IMR-90 (cell line): ENCODE measurements around the gene CYB5R3. TPM values are rescaled to one million over a fixed set of nuclear protein-coding genes. Genes with fewer than 3 reads are reported as not detected.

Experiments
- ATAC-seq: fragments of 200-7000 bp; cut with Tn5 transposase; 2 replicates; pipeline ENCODE4 v1.9.1; 2020; ENCODE audit warnings: low read depth, mild to moderate bottlenecking, moderate library complexity
- BruUV-seq: library from RNA; stranded (reverse); fragments of 400-500 nt; replicated peaks from 2 replicates; lab custom pipeline; 2021; lab: Mats Ljungman, UMichigan
- CTCF ChIA-PET: fragments of 300-600 bp; formaldehyde crosslinking; extraction: SDS; loops from one replicate; lab custom pipeline; 2021; ENCODE audit warnings: antibody characterized with exemption; lab: Yijun Ruan, JAX
- POLR2A ChIA-PET: fragments of 300-600 bp; sonication (Branson Sonifier 250); formaldehyde crosslinking; loops from one replicate; lab custom pipeline; 2022; ENCODE audit warnings: antibody characterized with exemption; ENCODE audit not compliant: unreplicated experiment; lab: Charles Lee
- DNase-seq: peaks from one replicate; pipeline ENCODE4 v3.0.0; 2013
- H2AFZ ChIP-seq: replicated peaks from 2 replicates; pipeline ENCODE3; 2013; ENCODE audit warnings: low read length, mild to moderate bottlenecking; ENCODE audit not compliant: poor library complexity
- H2AK5ac ChIP-seq: 2 replicates; pipeline ENCODE4 v1.6.1; 2013; ENCODE audit warnings: low read depth, low read length, inconsistent platforms
- H2AK9ac ChIP-seq: replicated peaks from 2 replicates; pipeline ENCODE3; 2013; ENCODE audit warnings: mild to moderate bottlenecking, low read depth, low read length, moderate library complexity; ENCODE audit not compliant: poor library complexity
- H2BK120ac ChIP-seq: 2 replicates; pipeline ENCODE4 v1.6.1; 2013; ENCODE audit warnings: low read depth, low read length, inconsistent platforms
- H2BK15ac ChIP-seq: 3 replicates; pipeline ENCODE4 v1.6.1; 2013; ENCODE audit warnings: low read depth, low read length, inconsistent platforms
- H2BK20ac ChIP-seq: 2 replicates; pipeline ENCODE4 v1.6.1; 2013; ENCODE audit warnings: low read depth, mild to moderate bottlenecking, inconsistent platforms, low read length, moderate library complexity
- H2BK5ac ChIP-seq: 2 replicates; pipeline ENCODE4 v1.6.1; 2013; ENCODE audit warnings: mild to moderate bottlenecking, low read depth, low read length, inconsistent platforms; ENCODE audit not compliant: poor library complexity, severe bottlenecking
- H3K14ac ChIP-seq: replicated peaks from 2 replicates; pipeline ENCODE4 v1.6.1; 2013; ENCODE audit warnings: low read depth, low read length, inconsistent platforms
- H3K18ac ChIP-seq: 2 replicates; pipeline ENCODE4 v1.6.1; 2013; ENCODE audit warnings: low read depth, low read length, control low read depth
- H3K23ac ChIP-seq: 2 replicates; pipeline ENCODE4 v1.6.1; 2013; ENCODE audit warnings: low read depth, low read length, inconsistent platforms
- H3K27ac ChIP-seq: 2 replicates; pipeline ENCODE4 v1.5.1; 2013; ENCODE audit warnings: mild to moderate bottlenecking, control low read depth, low read length; ENCODE audit not compliant: insufficient read depth
- H3K27me3 ChIP-seq: 2 replicates; pipeline ENCODE4 v1.6.1; 2013; ENCODE audit warnings: low read length; ENCODE audit not compliant: control insufficient read depth, insufficient read depth
- H3K36me3 ChIP-seq: 2 replicates; pipeline ENCODE4 v1.6.1; 2013; ENCODE audit warnings: low read length, mixed read lengths; ENCODE audit not compliant: control insufficient read depth, insufficient read depth
- H3K4ac ChIP-seq: 2 replicates; pipeline ENCODE4 v1.6.1; 2013; ENCODE audit warnings: low read depth, low read length, inconsistent platforms
- H3K4me1 ChIP-seq: 2 replicates; pipeline ENCODE4 v1.6.1; 2013; ENCODE audit warnings: low read length, mixed read lengths; ENCODE audit not compliant: control insufficient read depth, insufficient read depth
- H3K4me2 ChIP-seq: 2 replicates; pipeline ENCODE4 v1.6.1; 2013; ENCODE audit warnings: low read depth, mild to moderate bottlenecking, control low read depth, low read length, moderate library complexity
- H3K4me3 ChIP-seq: 2 replicates; pipeline ENCODE4 v1.5.1; 2013; ENCODE audit warnings: low read depth, mild to moderate bottlenecking, control low read depth, low read length, moderate library complexity; ENCODE audit not compliant: insufficient read depth
- H3K56ac ChIP-seq: 2 replicates; pipeline ENCODE4 v1.6.1; 2013; ENCODE audit warnings: low read length, inconsistent platforms; ENCODE audit not compliant: insufficient read depth; ENCODE audit errors: extremely low read depth
- H3K79me1 ChIP-seq, 2 experiments: 2 replicates each; pipeline ENCODE4 v1.6.1; 2013; ENCODE audit warnings: low read length in 2 of 2, inconsistent platforms in 1 of 2, low read depth in 1 of 2
- H3K9ac ChIP-seq: 2 replicates; pipeline ENCODE4 v1.6.1; 2013; ENCODE audit warnings: low read depth, low read length, control low read depth
- H3K9me1 ChIP-seq: 2 replicates; pipeline ENCODE4 v1.6.1; 2013; ENCODE audit warnings: low read length, inconsistent platforms; ENCODE audit not compliant: insufficient read depth
- H3K9me3 ChIP-seq: 2 replicates; pipeline ENCODE4 v1.6.1; 2013; ENCODE audit warnings: low read length; ENCODE audit not compliant: control insufficient read depth, insufficient read depth
- H4K20me1 ChIP-seq: 2 replicates; pipeline ENCODE4 v1.6.1; 2013; ENCODE audit warnings: low read length, inconsistent platforms; ENCODE audit not compliant: insufficient read depth
- H4K5ac ChIP-seq: 2 replicates; pipeline ENCODE4 v1.6.1; 2013; ENCODE audit warnings: mild to moderate bottlenecking, low read depth, low read length, control low read depth
- H4K8ac ChIP-seq, 2 experiments: 2 replicates each; pipeline ENCODE4 v1.6.1; 2013; ENCODE audit warnings: low read depth in 2 of 2, low read length in 2 of 2, control low read depth in 1 of 2, inconsistent platforms in 1 of 2
- H4K91ac ChIP-seq: 2 replicates; pipeline ENCODE4 v1.6.1; 2013; ENCODE audit warnings: low read depth, low read length, inconsistent platforms; ENCODE audit not compliant: insufficient read depth
- CEBPB ChIP-seq: IDR thresholded peaks from 2 replicates; pipeline ENCODE4 v1.6.1; 2012; ENCODE audit warnings: low read depth, low read length, improper control_type of control experiment
- CHD1 ChIP-seq: IDR thresholded peaks from 2 replicates; pipeline ENCODE4 v1.6.1; 2012; ENCODE audit warnings: low read depth, low read length, improper control_type of control experiment
- MAFK ChIP-seq: IDR thresholded peaks from 2 replicates; pipeline ENCODE4 v1.6.1; 2012; ENCODE audit warnings: low read depth, low read length, improper control_type of control experiment
- MXI1 ChIP-seq: IDR thresholded peaks from 2 replicates; pipeline ENCODE4 v1.6.1; 2012; ENCODE audit warnings: low read depth, mild to moderate bottlenecking, low read length, moderate library complexity, borderline replicate concordance
- NFE2L2 ChIP-seq: fragments of 150-350 bp; IDR thresholded peaks from 2 replicates; pipeline ENCODE4 v1.6.1; 2016; ENCODE audit warnings: low read depth, mild to moderate bottlenecking, low read length
- RCOR1 ChIP-seq: IDR thresholded peaks from 2 replicates; pipeline ENCODE4 v1.6.1; 2012; ENCODE audit warnings: mild to moderate bottlenecking, low read length, improper control_type of control experiment; ENCODE audit not compliant: insufficient replicate concordance
- SMC3 ChIP-seq: fragments of 150-350 bp; IDR thresholded peaks from 2 replicates; pipeline ENCODE4 v1.6.1; 2016; ENCODE audit warnings: low read depth, mild to moderate bottlenecking, antibody characterized with exemption, low read length, moderate library complexity
- WGBS, 2 experiments: methylation state at CpG; one replicate each; pipeline versions ENCODE4 v1.1.5 to v1.1.7; 2013; ENCODE audit warnings: missing lambda C conversion rate in 2 of 2; ENCODE audit not compliant: insufficient read length in 1 of 2; ENCODE audit errors: extremely low coverage in 2 of 2; 5-methylcytosine and 5-hydroxymethylcytosine counted together
- dilution Hi-C: fragments of 300-500 bp; cut with HindIII; formaldehyde crosslinking; loops from one replicate; pipeline ENCODE4 v1.14.3; 2018; ENCODE audit warnings: low sequenced_read_pairs; ENCODE audit not compliant: unreplicated experiment
- in situ Hi-C: fragments of 300-500 bp; cut with MboI; formaldehyde crosslinking; loops from 3 replicates; pipeline ENCODE4 v1.14.3; 2019; ENCODE audit warnings: low sequenced_read_pairs, inconsistent platforms, mixed read lengths
- intact Hi-C: fragments of 100-400 bp; cut with micrococcal nuclease; formaldehyde crosslinking; loops from 2 replicates; pipeline ENCODE4 v1.10.0; 2022
- polyA plus RNA-seq, 3 experiments: library from polyadenylated mRNA; depleted of rRNA; stranded (reverse); fragments of >200 nt; gene quantifications; 2 replicates each; pipeline ENCODE4 v1.2.3, GENCODE V29; 2012; ENCODE audit warnings: low replicate concordance in 1 of 3
- total RNA-seq: library from RNA; depleted of rRNA; stranded (reverse); fragments of >200 nt; gene quantifications from 2 replicates; pipeline ENCODE4 v1.2.3, GENCODE V29; 2012
- TF ChIP-seq, protein P1 (sequence below): fragments of 150-350 bp; IDR thresholded peaks from 2 replicates; pipeline ENCODE4 v1.6.1; 2016; ENCODE audit warnings: low read depth, mild to moderate bottlenecking, low read length, moderate library complexity, borderline replicate concordance
- TF ChIP-seq, protein P2 (sequence below): fragments of 150-350 bp; IDR thresholded peaks from 2 replicates; pipeline ENCODE4 v1.6.1; 2017; ENCODE audit warnings: mild to moderate bottlenecking, antibody characterized with exemption, low read length, low read depth

The CYB5R3 gene
- total and polyA plus RNA-seq, 2 of the 4 experiments (the other 2 are of a cell fraction): 44.1 to 362 TPM

DNA sequence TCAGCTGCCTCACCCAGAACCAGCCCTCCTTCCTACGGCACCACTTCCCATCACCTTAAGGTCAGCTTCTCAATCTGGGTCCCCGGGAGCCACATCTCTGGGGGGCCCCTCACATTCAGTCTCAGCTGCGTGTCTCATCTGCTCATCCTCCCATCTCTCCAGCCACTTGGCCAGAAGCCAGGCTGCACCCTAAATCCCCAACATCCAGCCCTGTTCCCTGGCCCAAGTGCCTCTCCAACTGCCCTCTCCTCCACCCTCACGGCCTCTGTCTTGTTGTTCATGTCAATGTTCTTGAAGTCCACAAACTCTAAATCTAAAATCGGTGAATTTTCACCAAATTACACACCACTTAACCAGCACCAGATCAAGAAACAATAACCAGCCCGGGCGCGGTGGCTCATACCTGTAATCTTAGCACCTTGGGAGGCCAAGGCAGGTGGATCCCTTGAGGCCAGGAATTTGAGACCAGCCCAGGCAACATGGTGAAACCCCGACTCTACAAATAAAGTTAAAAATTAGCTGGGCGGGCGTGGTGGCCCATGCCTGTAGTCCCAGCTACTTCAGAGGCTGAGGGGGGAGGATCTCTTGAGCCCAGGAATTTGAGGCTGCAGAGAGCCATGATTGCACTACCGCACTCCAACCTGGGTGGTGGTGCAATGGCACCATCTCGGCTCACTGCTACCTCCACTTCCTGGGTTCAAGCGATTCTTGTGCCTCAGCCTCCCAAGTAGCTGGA lies 37.7 kb upstream of the CYB5R3 start (continued):
- TF ChIP-seq RCOR1 (no peak), MAFK (no peak)

DNA sequence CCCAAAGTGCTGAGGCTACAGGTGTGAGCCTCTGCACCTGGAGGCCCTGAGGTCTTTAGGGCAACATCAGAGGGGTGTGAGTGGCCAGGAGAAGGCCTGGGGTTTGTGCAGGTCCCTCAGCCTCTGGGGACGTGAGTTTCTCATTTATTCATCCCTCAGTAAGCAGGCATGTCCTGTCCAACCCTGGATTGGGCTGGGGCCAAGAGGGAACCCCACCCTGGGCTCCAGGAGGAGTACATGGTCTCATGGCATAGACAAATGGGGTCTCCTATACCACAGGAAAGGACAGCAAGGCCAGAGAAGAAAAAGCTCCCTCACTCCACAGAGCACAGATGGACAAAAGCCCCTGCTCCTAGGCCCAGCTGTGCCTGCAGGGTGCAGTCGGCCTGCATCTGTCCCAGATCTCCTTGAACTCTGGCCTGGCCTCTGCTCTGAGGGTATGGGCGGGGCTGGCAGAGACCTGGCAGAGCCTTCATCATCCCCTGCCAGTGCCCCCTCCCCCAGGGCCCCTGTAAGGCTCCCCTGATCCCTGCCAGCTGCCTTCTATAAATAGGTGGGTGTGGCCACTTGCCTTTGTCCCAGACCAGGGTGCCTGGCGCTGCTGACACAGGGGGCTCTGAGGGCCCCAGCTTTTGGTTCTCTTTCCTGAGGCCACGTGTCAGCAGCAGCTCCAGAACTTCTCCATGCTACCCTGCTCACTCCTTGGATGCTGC lies 36.9 kb upstream of the CYB5R3 start:
- H3K4ac ChIP-seq: peak overlapping the region; percentile 64
- H4K8ac ChIP-seq: peak overlapping the region in 1 of 2 experiments; percentile 18; a peak in 2 of 4 replicates
- no peak overlapping the region for H3K56ac ChIP-seq
- H2BK20ac ChIP-seq: peak overlapping the region; percentile 9; the same call in 1 of the 2 replicates
- H4K20me1 ChIP-seq: no peaks in the 10 kb centered on the region
- H3K4me1 ChIP-seq: peaks cover 34% of the 10 kb centered on the region
- peak overlapping the region; percentile 20; the same call in 1 of the 3 replicates for H2BK15ac ChIP-seq
- POLR2A ChIA-PET: no interaction called here
- CTCF ChIA-PET: no interaction called here
- peaks cover 13% of the 10 kb centered on the region; the same call in 1 of the 2 replicates for H3K9me1 ChIP-seq
- 44% methylated on average over 3 of the region's 5 CpGs; no CpG with 5 or more reads in 1 of the 2 experiments for WGBS, 2 experiments
- H3K27ac ChIP-seq: 0 out of 2 replicates have a peak overlapping the region, but pooled peaks have one; percentile 17
- no peak for DNase-seq
- H3K4me3 ChIP-seq: no peak overlapping the region
- H3K36me3 ChIP-seq: peaks cover 2% of the 10 kb centered on the region; the same call in 1 of the 2 replicates
- dilution Hi-C loops (no loop called here), intact Hi-C loops (no loop called here), in situ Hi-C loops (no loop called here)
- no peak overlapping the region for H3K4me2 ChIP-seq
- peak overlapping the region; percentile 17 for H2AK9ac ChIP-seq
- peak overlapping the region; percentile 42; the same call in 1 of the 2 replicates for H3K18ac ChIP-seq
- no peaks in the 10 kb centered on the region for H3K9me3 ChIP-seq
- no peak overlapping the region; the same call in 1 of the 2 replicates for H2BK120ac ChIP-seq
- no peak overlapping the region for H3K23ac ChIP-seq
- no peak overlapping the region for H2BK5ac ChIP-seq
- peaks cover 7 to 9% of the 10 kb centered on the region in 2 experiments; a peak in 2 of 4 replicates for H3K79me1 ChIP-seq
- no peak overlapping the region; the same call in 1 of the 2 replicates for H3K9ac ChIP-seq
- no peaks in the 10 kb centered on the region for H3K27me3 ChIP-seq
- no peak for ATAC-seq
- H2AFZ ChIP-seq: peak overlapping the region; percentile 15
- H4K91ac ChIP-seq: peak overlapping the region; percentile 9; the same call in 1 of the 2 replicates
- no peak overlapping the region; the same call in 1 of the 2 replicates for H4K5ac ChIP-seq
- no TSS peak for BruUV-seq
- peak overlapping the region; percentile 37 for H2AK5ac ChIP-seq
- no peak overlapping the region for H3K14ac ChIP-seq
- TF ChIP-seq CHD1 (no peak), CEBPB (no peak), MXI1 (no peak), RCOR1 (no peak), SMC3 (no peak), NFE2L2 (no peak)
- TF ChIP-seq, protein P1, sequence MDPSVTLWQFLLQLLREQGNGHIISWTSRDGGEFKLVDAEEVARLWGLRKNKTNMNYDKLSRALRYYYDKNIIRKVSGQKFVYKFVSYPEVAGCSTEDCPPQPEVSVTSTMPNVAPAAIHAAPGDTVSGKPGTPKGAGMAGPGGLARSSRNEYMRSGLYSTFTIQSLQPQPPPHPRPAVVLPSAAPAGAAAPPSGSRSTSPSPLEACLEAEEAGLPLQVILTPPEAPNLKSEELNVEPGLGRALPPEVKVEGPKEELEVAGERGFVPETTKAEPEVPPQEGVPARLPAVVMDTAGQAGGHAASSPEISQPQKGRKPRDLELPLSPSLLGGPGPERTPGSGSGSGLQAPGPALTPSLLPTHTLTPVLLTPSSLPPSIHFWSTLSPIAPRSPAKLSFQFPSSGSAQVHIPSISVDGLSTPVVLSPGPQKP: no peak
- TF ChIP-seq, protein P2, sequence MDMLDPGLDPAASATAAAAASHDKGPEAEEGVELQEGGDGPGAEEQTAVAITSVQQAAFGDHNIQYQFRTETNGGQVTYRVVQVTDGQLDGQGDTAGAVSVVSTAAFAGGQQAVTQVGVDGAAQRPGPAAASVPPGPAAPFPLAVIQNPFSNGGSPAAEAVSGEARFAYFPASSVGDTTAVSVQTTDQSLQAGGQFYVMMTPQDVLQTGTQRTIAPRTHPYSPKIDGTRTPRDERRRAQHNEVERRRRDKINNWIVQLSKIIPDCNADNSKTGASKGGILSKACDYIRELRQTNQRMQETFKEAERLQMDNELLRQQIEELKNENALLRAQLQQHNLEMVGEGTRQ: no peak
